HG03196 (cell line): ENCODE data around the gene NYAP1.
"Not testable (repeated sequence)": the region's sequence is repeated elsewhere in the genome, so short reads cannot be mapped to it uniquely, and the experiment has no call there.

ENCODE experiments used
- ATAC-seq: cut with Tn5 transposase; IDR thresholded peaks from one replicate; pipeline ENCODE4 v1.9.1; 2021; ENCODE audit not compliant: unreplicated experiment

NYAP1 gene

DNA sequence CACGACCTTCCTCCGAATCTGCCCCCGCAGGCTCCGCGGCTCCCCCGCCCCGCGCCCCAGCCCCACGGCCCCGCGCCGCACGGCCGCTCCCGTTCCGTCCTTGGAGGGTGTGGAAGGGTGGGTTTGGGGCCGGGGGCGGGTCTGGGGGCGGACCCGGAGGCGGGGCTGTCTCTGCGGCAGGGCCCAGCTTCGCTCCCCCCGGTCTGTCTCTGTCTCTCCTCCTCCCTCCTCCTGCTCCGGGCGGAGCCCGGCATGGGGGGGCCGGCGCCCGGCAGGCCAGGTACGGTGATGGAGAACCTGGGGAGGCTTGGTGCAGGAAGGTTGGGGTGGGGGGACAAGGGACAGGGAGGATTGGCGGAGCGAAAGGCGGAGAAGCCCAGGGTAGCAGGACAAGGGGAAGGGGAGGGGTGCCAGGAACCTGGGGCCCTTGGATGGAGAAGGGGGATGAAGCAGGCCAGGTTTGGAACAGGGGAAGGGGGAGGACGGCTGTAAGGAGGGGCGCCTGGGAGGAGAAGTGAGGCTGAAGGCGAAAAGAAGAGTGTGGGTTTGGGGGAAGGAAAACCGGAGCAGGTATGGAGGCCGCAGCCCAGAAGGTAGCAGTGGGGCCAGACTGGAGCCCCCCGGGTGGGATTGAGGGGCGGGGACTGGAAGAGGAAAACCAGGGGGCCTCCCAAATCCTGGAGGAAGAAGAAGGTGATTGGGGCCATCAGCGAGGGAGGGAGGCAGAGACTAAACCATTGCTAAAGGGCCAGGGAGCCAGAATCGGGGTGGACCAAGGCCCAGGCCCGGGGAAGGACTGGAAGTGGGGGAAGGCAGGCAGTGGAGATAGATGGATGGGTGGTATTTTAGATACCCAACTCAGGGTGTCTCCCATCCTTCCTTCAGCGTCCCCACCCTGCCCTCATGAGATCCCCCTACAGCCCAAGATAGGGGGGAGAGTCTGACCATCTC is at the start of gene NYAP1:
Gene NYAP1, plus strand, starts transcription at position 206 of the 951 bp plus-strand sequence. CDS start 1,385 bp downstream, outside the sequence.
- ATAC-seq, result no peak

DNA sequence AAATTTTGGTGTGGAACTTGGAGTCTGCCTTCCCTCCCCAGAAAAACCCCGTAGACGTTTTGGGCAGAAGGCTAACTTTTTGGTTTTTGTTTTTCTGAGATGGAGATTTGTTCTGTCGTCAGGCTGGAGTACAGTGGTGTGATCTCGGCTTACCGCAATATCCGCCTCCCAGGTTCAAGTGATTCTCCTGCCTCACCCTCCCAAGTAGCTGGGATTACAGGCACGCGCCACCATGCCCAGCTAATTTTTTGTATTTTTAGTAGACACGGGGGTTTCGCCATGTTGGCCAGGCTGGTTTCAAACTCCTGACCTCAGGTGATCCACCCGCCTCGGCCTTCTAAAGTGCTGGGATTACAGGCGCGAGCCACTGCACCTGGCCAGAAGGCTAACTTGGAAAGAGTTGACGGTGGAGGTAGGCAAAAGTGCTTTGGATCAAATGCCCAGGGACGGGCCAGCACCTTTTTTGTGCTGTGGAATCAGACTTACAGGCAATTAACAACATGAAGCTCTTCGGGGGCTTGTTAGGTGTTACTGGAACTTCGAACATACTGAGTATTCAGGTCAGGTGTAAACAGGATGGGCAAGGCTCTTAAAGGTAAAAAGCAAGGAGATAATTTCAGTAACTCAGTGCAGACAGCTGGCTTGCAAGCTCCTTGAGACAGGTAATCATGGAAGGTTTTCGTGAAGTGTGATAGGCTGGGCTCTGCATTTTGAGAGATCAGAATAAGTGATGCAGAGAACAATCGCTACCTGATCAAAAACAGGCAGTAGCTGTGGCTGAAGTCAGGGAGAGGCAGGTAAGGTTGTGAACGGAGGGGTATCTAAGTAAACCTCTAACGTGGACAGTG is 49.2 kb upstream of the NYAP1 start:
- no peak for ATAC-seq

DNA sequence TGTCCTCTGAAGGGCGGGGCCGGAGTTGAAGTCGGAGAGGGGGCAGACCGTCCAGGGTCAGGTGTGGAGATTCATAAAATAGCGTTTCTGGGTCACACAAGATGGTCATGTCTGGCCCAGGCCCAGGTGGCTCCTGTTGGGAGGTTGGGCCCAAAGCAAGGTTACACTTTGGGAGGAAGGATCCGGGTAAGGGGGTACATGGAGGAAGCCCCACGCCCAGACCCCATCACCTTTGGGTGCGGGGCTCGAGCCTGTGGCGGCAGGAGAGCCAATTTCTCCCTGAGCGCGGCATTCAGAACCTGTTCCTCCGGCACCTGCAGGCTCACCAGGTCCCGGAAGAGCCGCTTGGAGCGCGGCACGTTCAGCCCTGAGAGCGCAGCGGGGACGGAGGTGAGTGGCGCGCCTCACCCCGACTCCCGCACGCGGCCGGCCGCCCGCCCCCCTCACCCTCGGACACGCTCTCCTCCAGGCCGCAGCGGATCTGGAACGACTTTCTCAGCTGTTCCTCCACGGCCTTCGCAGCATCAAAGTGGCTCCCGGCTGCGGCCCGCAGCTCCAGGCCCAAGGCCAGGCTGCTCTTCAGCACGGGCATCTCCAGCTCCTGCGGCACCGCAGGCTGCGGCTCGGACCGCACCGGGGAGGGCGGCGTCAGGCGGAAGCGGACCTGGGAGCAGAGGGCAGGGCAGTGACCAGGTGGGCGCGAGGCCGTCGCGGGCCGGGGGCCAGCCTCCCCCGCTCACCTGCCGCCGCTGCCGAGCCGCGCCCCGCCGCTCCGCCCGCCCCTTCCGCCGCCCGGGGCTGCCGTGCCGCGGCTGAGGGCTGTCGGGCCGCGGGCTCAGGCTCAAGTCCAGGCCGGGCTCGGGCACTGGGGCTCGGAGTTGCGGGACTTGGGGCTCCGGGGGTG is 48.1 kb upstream of the NYAP1 start:
- peak; percentile 17 for ATAC-seq

DNA sequence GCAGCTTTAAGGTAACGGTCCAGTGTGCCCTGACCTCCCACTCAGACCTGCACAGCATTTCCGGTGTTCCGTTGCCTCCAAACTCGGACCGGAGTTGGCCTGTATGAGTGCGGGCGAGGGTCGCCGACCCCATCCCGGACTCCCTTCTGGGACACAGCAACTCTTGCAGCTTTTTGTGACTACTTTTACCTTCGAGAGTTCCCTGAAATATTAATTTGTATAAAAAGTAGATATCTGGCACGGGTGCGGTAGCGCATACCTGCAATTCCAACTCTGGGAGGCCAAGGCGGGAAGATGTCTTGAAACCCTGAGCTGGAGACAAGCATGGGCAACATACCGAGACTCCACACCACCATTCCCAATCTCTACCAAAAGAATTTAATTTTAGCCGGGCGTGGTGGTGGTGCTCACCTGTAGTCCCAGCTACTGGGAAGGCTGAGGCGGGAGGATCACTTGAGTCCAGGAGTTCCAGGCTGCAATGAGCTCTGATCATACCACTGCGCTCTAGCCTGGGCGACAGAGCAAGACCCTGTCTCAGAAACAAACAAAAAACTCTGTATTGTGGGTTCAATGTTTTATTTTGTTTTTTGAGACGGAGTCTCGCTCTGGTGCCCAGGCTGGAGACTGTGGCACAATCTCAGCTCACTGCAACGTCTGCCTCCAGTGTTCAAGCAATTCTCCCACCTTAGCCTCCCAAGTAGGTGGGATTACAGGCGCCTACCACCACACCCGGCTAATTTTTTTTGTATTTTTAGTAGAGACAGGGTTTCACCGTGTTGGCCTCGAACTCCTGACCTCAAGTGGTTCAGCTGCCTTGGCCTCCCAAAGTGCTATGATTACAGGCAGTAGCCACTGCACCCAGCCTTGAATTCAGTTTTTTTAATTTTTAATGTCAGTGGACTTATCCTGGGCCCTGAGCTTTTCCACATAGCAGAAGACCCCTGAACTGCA is 46.3 kb upstream of the NYAP1 start:
- no peak for ATAC-seq

DNA sequence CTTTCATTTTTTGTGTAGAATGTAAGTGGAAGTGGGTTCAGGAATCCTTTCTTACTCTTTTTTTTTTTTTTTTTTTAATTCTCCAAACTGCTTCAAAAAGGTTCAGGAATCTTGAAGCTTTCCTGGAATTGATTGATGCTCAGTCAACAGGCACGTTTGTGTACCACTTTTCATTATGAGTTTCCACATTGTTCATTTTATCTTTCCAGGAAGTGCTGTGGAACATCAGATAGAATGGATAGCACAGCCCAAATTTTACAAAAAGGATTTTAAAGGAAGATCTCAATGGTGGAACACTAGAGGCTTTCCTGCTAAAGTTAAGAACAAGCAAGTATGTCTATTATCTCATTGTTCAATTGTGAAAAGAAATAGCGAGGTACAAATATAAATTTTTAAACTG is 45.6 kb upstream of the NYAP1 start:
- ATAC-seq, result no peak

DNA sequence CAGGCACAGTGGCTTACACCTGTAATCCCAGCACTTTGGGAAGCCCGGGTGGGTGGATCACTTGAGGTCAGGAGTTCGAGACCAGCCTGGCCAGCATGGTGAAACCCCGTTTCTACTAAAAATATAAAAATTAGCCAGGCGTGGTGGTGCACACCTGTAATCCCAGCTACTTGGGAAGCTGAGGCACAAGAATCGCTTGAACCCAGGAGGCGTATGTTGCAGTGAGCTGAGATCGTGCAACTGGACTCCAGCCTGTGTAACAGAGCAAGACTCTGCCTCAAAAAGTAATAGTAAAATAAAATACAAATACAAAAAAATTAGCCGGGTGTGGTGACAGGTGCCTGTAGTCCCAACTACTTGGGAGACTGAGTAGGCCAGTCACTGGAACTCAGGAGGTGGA is 45.0 kb upstream of the NYAP1 start:
- ATAC-seq, result not testable (repeated sequence)

DNA sequence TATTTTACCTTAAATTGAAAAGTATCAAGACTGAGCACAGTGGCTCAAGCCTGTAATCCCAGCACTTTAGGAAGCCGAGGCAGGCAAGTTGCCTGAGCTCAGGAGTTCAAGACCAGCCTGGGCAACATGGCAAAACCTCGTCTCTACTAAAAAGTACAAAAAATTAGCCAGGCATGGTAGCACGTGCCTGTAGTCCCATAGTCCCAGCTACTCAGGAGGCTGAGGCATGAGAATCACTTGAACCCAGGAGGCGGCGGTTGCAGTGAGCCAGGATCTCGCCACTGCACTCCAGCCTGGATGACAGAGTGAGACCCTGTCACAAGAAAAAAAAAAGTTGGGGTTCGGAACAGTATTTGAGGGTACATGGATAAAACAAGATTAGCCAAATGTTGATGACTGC is 44.5 kb upstream of the NYAP1 start:
- not testable (repeated sequence) for ATAC-seq

DNA sequence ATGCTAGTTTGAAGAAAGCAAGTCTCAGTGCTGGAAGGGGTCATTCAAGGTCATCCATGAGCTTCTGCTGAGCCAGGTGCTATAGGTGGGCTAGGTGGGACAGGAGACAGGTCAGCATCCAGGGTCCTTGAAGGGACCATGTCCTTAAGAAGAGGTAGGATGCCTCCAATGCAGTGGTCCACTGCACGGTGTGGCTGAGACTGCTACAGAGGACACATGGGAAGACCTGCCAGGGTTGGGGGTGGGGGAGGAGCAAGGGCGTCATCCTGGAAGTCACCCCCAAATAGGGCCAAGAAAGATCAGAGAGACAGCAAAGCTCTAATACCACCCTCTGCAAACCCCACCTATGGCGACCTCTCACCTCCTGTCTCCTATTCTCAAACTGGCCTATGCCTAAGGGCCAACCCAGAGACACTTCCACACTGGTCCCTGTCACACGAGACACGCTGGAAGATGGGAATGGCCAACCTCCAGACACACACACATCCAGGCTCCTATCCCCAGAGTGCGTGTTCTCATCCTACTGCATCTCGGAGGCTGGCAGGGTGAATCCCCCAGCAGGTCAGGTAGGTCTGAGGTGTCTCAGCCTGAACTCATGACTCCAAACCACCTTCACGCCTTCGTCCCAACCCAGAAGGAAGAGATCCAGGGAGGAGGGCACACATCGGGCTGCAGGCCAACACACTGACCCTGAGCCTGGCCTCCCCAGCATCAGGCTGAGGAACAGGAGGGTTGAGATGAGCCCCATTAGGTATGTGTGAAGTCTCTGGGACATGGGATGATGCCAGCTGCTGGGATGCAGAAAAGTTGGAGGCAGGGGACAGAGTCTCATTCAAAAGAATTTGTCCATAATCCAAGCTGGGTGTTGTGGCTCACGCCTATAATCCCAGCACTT is 41.8 kb upstream of the NYAP1 start:
- ATAC-seq, result no peak

DNA sequence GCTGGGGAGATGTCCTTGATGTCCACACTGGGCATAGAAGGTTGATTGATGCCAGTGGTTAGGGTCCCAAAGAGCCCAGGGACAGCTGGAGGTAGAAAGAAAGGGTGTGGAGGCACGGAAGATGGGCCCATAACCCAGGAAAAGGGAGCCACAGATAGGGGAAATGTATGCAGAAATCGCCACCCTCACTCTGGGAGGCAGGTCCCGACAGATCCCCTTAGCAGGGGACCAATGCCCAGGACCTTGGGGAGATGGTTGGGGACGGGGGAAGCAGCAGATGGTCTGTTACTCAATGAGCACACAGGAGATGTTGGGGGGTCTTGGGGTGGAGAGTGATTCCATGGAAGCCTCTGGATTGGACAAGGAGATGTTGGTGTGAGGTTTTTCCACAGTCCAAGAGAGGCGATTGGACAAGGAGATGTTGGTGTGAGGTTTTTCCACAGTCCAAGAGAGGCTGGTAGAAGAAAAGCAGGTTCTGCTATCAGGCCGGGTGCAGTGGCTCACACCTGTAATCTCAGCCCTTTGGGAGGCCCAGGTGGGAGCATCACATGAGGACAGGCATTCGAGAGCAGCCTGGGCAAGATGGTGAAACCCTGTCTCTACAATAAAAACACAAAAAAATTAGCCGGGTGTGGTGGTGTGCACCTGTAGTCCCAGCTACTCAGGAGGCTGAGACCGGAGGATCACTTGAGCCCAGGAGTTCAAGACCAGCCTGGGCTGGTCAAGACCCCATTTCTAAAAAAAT is 40.5 kb upstream of the NYAP1 start:
- ATAC-seq, result no peak

DNA sequence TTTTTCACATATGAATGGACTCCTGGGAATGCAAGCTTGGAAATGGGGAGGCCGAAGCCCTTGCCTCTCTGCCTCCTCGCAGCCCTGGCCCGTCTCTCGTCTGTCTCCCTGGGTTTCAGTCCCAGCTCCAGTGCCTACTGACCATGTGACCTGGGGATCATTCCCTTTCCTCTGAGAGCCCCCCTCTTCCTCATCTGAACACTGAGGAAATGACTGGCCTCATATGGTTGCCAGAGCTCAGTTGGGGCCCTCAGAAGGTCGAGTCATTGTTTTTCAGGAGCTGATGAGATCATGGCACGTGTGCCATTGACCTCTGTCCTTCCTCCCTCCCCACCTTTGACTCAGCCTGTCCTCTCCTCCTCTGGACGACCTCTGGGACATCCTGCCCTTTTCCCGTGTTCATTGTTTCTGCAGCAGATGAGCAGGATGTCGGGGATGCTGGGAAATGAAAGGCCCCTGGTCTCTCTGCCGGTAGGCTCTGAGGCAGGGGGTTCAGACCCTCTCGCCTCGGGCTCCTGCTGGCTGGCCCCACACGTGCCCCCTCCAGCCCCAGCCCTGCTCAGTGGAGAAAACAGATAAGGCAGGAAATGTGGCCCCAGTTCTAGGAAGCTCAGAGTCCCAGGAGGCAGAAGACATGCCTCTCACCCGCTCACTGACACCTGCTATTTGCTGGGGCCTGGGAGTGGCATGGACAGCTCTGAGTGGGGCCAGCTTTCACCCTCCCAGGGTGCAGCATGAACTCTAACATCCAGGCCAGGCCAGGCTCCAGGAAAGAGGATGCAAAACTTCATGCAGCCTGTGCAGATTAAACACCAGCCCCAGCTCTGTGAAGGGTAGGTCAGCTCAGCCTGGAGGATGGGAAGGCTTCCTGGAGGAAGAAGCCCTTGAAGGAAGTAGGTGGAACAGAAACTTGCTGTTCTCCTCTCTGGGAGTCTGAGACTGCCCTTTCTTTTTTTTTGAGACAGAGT is 39.1 kb upstream of the NYAP1 start:
- ATAC-seq, result no peak

DNA sequence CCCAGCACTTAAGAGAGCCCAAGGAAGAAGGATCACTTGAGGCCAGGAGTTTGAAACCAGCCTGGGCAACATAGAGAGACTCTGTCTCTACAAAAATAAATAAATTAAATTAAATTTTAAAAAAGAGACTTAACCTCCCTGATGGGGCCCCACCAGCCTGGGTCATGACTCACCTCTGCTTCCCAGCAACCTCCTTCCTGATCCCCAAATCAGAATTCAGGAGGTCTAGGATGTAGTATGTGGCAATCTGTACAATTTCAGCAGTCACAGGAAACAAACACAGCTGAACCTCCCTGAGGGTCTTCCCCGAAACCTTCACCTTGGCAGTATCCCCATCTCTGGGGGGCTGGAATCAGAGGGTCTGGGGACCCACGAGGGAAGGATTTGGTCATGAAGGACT is 37.7 kb upstream of the NYAP1 start:
- ATAC-seq, result no peak

DNA sequence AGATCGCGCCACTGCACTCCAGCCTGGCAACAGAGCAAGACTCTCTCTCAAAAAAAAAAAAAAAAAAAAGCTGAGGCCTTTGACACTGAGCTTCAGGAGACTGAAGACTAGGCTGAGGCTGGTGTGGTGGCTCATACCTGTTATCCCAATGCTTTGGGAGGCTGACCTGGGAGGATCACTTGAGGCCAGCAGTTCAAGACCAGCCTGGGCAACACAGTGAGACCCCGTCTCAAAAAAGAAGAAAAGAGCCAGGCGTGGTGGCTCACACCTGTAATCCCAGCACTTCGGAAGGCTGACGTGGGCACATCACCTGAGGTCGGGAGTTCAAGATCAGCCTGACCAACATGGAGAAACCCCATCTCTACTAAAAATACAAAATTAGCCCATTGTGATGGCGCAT is 36.4 kb upstream of the NYAP1 start:
- not testable (repeated sequence) for ATAC-seq

DNA sequence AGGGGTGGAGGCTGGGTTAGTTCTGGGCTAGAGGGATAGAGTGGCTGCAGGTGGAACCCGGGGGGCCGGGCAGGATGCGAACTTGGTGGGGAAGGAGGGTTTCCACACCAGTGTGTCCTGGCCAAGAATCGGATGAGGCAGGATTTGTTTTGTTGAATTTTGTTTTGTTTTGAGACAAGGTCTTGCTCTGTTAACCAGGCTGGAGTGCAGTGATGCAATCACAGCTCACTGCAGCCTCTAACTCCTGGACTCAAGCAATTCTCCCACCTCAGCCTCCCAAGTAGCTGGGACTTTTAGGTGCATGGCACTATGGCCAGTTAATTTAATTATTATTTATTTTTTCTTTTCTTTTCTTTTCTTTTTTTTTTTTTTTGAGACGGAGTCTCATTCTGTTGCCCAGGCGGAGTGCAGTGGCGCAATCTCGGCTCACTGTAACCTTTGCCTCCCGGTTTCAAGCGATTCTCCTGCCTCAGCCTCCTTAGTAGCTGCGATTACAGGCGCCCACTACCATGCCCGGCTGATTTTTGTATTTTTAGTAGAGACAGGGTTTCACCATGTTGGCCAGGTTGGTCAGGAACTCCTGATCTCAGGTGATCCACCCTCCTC is 34.4 kb upstream of the NYAP1 start:
- no peak for ATAC-seq

DNA sequence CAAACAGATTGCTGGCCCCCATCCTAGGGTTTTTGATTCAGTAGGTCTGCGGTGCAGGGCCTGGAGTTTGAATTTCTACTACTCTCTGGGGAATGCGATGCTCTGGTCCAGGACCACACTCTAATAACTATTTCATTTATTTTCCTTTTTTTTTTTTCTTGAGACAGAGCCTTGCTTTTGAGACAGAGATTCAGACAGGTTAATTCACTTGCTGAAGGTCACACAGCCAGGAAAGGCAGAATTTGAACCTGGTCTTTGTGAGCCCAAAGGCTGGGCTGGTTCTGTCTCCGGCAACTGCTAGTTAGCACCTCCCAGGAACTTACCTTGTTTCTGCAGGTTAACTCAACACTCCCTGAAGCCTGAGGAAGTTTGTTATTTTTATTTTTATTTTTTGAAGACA is 31.2 kb upstream of the NYAP1 start:
- ATAC-seq, result no peak

DNA sequence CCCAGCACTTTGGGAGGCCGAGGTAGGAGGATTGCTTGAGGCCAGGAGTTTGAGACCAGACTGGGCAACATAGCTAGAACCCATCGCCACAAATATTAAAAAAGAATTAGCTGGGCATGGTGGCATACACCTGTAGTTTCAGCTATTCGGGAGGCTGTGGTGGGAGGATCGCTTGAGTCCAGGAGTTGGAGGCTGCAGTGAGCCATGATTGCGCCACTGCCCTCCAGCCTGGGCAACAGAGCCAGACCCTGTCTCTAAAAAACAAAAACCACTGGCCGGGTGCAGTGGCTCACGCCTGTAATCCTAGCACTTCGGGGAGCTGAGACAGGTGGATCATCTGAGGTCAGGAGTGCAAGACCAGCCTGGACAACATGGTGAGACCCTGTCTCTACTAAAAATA is 29.9 kb upstream of the NYAP1 start:
- not testable (repeated sequence) for ATAC-seq

DNA sequence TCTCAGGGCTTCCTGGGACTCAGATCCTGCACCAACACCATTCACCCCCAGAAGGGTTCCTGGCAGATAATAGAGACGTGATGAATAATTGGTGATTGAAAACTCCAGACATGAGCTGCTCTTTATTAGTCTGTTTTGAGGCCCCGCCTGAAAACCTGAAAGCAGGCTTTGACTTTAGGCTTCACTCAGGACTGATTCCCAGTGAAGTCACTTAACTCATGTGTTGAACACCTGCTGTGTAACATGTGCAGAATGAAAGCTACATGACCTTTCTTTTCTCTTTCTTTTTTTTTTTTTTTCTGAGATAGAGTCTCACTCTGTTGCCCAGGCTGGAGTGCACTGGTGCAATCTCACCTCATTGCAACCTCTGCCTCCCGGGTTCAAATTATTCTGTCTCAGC is 28.5 kb upstream of the NYAP1 start:
- ATAC-seq, result no peak
